NCI-H2196 treated with DMSO at 0.1 percent for 48 hours (cell line): Measurements from ENCODE around the gene ZNF618.

ENCODE experiments used
- DNase-seq: peaks from one replicate; lab custom pipeline; 2025; ENCODE audit not compliant: unreplicated experiment; lab: John Stamatoyannopoulos, UW

Gene ZNF618

GRCh38 chr9:113998525-113999255 is 122.6 kb downstream of the ZNF618 start:
- DNase-seq: no peak

DNA sequence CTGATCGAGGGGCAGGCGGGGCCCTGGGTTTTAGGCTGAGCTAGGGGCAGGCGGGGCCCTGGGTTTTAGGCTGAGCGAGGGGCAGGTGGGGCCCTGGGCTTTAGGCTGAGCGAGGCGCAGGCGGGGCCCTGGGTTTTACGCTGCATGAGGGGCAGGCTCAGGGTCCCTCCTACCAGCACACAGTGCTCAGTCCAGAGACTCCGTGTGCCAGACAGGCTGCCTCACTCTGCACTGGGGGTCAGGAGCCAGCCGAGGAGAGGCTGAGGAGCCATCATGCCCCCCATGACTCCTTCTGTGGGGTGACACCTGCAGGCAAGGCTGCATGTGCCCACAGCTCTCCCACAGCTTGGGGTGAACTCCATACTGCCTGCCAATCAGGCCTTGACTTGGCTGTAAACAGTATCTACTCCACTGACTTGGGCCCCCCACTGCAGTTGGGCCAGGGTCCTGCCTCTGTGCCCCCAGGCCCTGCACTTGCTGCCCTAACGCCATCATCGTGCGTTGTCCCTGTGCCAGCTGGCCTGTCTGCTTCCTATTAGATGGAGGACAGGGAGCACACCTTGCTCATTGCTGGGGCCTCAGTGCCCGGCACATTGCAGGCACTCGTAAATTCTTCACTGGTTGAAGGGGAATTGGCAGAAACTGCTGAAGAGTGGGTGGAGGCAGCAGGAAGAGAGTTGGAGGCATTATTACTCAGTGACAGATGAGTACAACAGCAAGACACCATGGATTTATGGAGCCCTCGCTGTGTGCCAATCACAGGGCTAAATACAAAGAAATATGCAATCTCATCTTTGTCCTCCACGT is 123.3 kb downstream of the ZNF618 start:
- no peak for DNase-seq

- DNase-seq: no peak
These were observed 124.0 kb downstream of the ZNF618 start for GRCh38 chr9:114000063-114000454.

DNA sequence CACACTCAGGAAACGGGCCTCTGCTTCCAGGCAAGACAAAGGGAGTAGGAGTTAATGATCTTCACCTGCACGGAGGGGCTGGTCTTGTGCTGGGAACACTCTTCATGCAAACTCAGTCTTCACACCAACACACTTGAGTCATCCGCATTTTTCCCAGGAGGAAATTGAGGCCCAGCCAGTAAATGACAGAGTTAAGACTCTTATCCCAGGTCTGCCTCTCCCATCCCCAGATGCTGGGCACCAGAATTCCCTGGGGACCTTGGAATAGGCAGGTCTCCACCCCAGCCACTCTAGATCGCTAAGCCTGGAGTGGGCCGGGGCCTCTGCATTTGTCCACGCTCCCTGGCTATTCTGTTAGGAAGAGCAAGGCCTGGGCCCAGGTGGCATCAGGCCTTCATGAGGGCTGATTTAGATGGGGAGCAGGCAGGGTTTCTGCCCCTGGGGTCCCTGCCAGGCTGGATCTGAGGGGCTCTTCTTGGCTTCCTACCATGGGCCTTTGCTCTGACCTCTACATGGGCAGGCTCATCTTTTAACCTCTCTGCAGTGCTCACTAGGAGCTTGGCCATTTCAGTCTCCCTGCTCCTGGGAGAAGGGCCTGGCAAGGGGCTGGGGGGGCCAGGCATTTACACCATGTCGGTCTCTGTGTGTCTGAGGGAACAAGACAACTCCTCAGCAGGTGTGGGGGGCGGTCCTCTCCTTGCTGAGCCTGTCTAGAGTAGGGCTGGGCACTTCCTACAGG is 124.7 kb downstream of the ZNF618 start:
- DNase-seq: no peak

DNA sequence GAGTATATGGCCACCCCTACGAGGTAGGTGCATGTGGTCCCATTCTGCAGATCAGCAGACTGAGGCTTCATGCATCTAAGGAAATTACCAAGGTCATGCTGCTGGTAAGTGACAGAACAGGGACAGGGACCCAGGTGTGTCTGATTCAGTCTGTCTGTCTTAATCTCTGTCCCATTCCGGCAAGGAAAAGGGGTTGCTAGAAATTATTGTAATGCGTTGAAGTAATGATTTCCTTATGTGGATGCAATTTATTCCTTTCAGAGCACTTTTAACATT is 125.2 kb downstream of the ZNF618 start:
- no peak for DNase-seq

DNA sequence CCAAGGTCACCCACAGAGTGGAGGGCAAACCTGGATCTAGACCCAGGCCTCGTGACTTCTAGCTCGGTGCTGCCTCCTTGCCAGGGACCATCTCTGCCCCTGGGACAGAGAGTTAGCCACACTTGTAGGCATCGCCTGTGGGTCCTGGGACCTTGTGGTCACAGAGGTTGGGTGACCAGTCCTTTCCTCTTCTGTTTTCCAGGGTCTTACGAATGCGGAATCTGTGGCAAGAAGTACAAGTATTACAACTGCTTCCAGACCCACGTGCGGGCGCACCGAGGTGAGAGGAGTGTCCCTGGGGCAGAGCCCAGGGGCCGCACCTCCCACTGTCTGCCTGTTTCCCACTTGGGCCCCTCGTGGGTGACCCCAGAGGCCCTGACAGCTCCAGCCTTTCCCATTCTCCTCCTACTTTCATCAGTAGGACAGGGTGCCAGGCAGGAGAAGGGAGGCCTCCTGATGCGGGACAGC is 125.7 kb downstream of the ZNF618 start:
- no peak for DNase-seq

GRCh38 chr9:114002271-114002985 is 126.3 kb downstream of the ZNF618 start:
- DNase-seq: no peak

- no peak for DNase-seq
These were observed 126.9 kb downstream of the ZNF618 start for GRCh38 chr9:114002986-114003350.

DNA sequence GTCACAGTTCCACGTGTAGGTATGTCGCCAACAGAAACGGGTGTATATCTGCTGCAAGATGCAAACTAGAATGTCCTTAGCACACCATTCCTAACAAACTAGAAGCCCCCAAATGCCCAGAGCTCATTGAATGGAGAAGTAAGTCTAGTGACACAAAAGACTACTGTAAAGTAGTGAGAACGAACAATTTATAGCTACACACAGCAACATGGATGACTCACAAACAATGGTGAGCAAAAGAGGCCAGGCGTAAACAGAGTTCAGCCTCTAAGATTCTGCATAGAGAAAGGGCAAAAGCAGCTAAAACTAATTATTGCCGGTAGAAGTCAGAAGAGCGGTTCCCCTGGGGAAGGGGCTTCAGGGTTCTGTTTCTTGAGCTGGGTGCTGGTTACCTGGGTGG is 127.2 kb downstream of the ZNF618 start:
- no peak for DNase-seq

DNA sequence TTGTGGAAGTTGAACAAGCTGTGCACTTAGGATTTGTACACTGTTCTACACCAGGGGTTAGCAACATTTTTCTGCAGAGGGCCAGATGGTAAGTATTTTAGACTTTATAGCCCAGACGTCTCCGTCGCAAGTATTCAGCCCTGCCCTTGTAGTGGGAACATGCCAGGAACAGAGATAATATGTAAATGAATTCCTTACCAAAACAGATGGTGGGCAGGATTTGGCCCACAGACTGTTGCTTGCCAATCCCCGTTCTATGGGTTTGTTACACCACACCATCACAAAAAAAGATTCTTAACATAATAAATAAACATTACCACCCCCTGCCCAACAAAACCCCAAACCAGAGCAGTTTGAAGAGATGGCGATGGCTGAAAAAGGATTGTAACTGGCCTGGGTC is 127.6 kb downstream of the ZNF618 start:
- no peak for DNase-seq

DNA sequence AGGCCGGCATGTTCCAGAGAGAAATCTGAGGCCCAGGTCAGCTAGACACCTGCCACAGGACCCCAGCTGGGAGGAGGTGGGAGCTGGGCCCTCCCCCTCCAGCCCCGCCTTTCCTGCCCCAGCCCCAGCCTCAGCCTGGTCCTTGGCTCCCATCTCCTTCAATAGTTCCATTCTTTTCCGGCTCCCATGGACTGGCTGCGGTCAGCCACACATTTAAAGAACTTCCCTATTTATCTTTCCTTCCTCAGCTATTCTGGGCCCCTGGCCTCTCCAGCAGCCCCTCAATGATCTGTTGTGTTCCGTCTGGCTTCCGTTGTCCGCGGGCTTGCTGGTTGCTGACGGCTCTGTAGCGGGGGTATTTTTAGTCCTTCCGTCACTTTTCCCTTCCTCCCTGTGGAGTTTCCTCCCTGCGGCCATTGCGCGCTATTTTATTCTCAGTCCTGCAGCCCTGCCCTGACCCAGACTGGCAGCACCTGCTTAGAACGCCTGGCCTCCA is 128.2 kb downstream of the ZNF618 start:
- no peak for DNase-seq

DNA sequence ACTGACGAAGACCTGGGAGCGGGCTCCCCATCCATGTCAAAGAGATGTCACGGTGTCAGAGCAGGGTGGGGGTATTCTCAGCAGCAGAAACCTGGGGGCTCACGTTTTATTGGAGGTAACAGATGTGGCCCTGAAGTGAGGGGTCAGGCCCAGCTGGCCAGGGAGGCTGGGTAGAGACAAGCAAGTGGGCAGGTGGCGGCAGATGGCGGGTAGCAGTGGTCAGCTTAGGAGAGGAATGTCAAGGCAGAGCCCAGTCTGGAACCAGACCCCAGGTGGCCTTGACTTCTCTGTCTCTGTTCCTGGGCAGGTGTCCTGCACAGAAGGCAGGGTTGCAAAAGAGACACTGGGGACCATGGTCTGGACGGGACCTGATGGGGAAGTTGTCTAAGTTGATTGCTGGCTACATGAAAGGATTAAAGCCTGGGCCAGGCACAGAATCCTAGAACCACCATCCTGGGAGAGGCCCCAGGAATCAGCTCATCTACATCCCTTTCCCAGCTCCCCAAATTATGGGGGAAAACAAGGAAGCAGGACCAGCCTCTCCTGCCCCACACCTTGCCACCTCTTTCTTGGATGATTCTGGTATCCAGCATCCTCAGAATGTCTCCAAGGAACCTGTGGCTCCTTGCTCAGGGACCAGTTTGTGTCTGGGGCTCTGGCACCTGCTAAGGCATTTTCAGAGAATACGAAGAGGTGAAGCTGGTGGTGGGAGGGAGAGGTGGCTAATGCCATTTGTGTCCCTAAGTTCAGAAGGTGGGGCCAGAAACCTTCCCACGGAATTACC is 129.5 kb downstream of the ZNF618 start:
- DNase-seq: no peak

- no peak for DNase-seq
These were observed 130.0 kb downstream of the ZNF618 start for GRCh38 chr9:114006155-114006550.

GRCh38 chr9:114006931-114007691 is 131.0 kb downstream of the ZNF618 start:
- DNase-seq: no peak

DNA sequence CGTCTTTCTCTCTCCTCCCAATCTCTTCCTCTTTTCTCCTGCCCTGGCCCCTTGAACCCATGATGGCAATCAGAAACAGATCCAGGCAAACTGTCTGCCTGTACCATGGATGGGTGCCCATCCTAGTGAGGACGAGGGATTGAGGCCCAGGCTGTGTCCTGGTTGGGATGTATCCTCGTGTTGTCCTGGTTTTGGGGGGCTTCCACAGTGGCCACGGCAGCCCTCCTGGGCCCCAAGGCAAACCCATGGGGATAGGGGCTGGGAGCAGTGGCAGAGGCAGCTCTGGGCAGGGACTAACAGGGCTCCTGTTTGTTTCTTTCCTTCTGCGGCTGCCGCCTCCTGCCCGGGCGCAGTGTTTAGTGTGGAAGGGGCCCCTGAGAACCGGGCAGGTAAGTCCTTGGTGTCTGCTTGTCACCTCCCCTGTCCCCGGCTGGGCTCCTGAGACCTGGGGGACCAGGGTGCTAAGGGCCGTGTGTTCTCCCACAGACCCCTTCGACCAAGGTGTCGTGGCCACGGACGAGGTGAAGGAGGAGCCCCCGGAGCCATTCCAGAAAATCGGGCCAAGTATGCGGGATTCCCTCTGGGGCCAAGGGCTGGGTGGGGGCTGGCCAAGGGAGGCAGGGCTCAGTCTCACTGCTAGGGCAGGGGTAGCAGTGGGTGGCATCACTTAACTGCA is 132.0 kb downstream of the ZNF618 start:
- DNase-seq: no peak

- no peak for DNase-seq
These were observed 132.7 kb downstream of the ZNF618 start for GRCh38 chr9:114008667-114009410.

- no peak for DNase-seq
These were observed 135.2 kb downstream of the ZNF618 start for GRCh38 chr9:114011313-114011712.

DNA sequence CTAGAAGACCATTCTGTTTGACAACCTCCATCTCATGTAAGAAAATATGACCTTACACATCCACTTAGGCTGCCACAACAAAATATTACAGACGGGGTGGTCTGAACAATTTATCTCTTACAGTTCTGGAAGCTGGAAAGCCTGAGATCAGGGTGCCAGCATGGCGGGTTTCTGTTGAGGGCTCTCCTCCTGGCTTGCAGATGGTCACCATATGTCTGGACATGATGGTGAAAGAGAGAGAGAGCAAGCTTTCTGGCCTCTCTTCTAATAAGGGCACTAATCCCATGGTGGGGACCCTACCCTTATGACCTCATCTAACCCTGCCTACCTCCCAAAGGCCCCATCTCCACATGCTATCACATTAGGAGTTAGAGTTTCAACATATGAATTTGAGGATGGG is 136.0 kb downstream of the ZNF618 start:
- DNase-seq: no peak
